Testis (tissue), 2 donors: ENCODE results near the gene RPAIN.

Source experiments
- CTCF ChIP-seq, 3 experiments: fragments of 450-650 bp in 2 of 3; fragments of 200-600 bp in 1 of 3; sonication (generic) in 1 of 3; IDR thresholded peaks; one replicate each; pipeline ENCODE4 v1.5.1; 2016 to 2019; ENCODE audit warnings: antibody characterized with exemption in 3 of 3, mild to moderate bottlenecking in 2 of 3, moderate library complexity in 1 of 3
- POLR2A ChIP-seq: fragments of 450-650 bp; IDR thresholded peaks from one replicate; pipeline ENCODE4 v1.6.1; 2017; ENCODE audit warnings: antibody characterized with exemption, mild to moderate bottlenecking, moderate library complexity

GRCh38 chr17:5373112-5373511, 46.9 kb upstream of the RPAIN start:
- TF ChIP-seq CTCF (IDR thresholded peaks at IDR 0.05) (no peak), POLR2A (no peak)
